Esophagus (tissue), 2 donors: Measurements from ENCODE around the gene SUCLA2. TPM values are rescaled to one million over a fixed set of nuclear protein-coding genes. Genes with fewer than 3 reads are reported as not detected.
A peak's percentile ranks its signal among the peaks of the same experiment; 100 is the strongest.

Experiments used
- H3K27ac ChIP-seq, 2 donors: one replicate each; pipeline ENCODE4 v1.5.1; 2013; ENCODE audit warnings: low read depth in 2 of 2, mild to moderate bottlenecking in 2 of 2, inconsistent platforms in 1 of 2, low read length in 1 of 2, moderate library complexity in 1 of 2
- H3K27me3 ChIP-seq, 2 donors: one replicate each; pipeline ENCODE4 v1.6.1; 2013; ENCODE audit warnings: low read length in 2 of 2, control low read depth in 1 of 2, mild to moderate bottlenecking in 1 of 2; ENCODE audit not compliant: insufficient read depth in 2 of 2, control insufficient read depth in 1 of 2
- H3K36me3 ChIP-seq, 2 donors: one replicate each; pipeline ENCODE4 v1.6.1; 2013; ENCODE audit warnings: low read length in 1 of 2; ENCODE audit not compliant: control insufficient read depth in 2 of 2, insufficient read depth in 2 of 2
- H3K4me1 ChIP-seq, 2 donors: one replicate each; pipeline ENCODE4 v1.6.1; 2013; ENCODE audit warnings: low read length in 1 of 2; ENCODE audit not compliant: control insufficient read depth in 2 of 2, insufficient read depth in 2 of 2
- H3K4me3 ChIP-seq, 2 donors: one replicate each; pipeline ENCODE4 v1.5.1; 2013; ENCODE audit warnings: low read length in 2 of 2, mild to moderate bottlenecking in 2 of 2, low read depth in 1 of 2, moderate library complexity in 1 of 2
- H3K9me3 ChIP-seq, 2 donors: one replicate each; pipeline ENCODE4 v1.6.1; 2013; ENCODE audit warnings: mild to moderate bottlenecking in 2 of 2, low read depth in 1 of 2, low read length in 1 of 2, moderate library complexity in 1 of 2; ENCODE audit not compliant: control insufficient read depth in 2 of 2, insufficient read depth in 1 of 2
- WGBS, 2 donors: extraction: QIAGEN DNeasy Blood & Tissue Kit; methylation state at CpG; one replicate each; pipeline ENCODE4 v1.1.7; 2013; 5-methylcytosine and 5-hydroxymethylcytosine counted together
- polyA plus RNA-seq, 2 donors: library from polyadenylated mRNA; stranded (reverse); fragments of 200-250 nt; gene quantifications; one replicate each; pipeline ENCODE4 v1.2.3, GENCODE V29; 2013
- donor health status: healthy with polysubstance abuse.
- donor health status: Bipolar disorder and iron deficiency.

The SUCLA2 gene
- polyA plus RNA-seq, 2 donors, result 18.4 to 32.8 TPM

DNA sequence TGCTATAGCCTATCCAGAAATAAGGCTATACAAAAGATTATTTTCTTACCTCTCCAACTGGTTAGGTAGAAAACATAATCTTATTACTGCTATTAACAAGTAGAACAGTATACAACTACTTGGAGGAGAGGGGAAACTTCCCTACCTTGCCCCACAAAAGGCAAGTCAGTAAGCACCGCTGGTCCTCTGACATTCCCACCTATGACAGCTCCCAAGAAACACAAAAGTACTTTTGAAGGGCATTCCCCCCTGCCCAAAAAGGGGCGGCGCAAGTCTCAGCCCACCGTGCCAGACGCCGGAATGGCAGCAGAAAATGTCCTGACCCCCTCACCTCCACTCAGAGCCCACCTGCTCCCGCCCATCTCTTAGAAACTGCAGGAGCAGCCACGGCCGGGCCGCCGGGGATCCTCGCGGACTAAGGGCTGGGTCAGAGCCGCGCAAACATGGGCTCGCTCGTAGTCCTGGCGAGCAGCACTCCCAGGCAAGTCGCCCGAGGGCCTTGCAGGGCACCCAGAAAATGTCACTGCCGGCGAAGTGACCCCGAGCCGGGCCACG, 437 bp downstream of the SUCLA2 start:
- H3K4me1 ChIP-seq, result no peaks in the 10 kb centered on the region
- no peaks in the 10 kb centered on the region for H3K9me3 ChIP-seq
- H3K27me3 ChIP-seq, result no peaks in the 10 kb centered on the region
- peak overlapping the region; percentile 69 to 86 for H3K27ac ChIP-seq
- 0% methylated on average over 25 of the region's 25 CpGs for WGBS, 2 donors
- H3K4me3 ChIP-seq, result peak overlapping the region; percentile 90 to 97
- H3K36me3 ChIP-seq, result no peaks in the 10 kb centered on the region

DNA sequence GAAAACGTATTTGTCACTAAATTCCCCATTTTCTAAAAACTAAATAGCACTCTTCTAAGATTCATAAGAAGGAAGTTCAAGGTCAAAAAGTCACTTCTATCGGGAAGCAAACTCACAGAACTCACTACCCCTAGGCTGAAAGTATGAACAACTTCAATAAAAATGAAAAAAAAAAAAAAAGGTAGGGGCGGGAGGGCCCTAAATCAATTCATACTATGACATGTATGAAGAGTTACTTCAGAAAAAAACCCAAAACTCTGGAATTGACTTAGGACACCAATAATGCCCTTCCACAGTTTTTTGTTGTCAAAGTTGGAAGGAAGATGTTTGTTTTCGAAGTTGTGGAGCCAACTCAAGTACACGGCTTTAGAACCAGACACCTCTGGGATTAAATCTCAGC, 1.1 kb downstream of the SUCLA2 start:
- no peaks in the 10 kb centered on the region for H3K4me1 ChIP-seq
- no peak overlapping the region for H3K27ac ChIP-seq
- no peaks in the 10 kb centered on the region for H3K9me3 ChIP-seq
- no peaks in the 10 kb centered on the region for H3K36me3 ChIP-seq
- H3K27me3 ChIP-seq, result no peaks in the 10 kb centered on the region
- 34 to 42% methylated on average over 5 of the region's 5 CpGs for WGBS, 2 donors
- H3K4me3 ChIP-seq, result peak overlapping the region in 1 of 2 donors; percentile 90

DNA sequence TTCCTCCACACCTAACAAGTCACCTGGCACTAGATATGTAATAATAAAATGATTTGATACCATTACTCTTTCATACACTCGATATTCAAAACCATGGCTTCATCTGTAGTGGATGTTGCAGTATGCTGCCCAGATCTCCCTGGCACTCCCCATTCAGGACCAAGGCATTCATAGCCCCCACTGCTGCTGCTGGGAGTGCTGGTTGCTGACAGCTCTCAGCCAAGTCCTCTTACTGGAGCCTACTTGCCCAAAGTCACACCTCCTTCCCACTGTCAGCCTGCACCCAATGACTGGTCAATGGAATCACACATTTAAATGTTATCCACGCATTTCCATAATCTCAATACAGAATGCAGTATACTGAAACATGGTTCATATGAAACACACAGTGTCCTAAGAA, 3.7 kb downstream of the SUCLA2 start:
- no peaks in the 10 kb centered on the region for H3K36me3 ChIP-seq
- 92 to 96% methylated on average over 2 of the region's 2 CpGs for WGBS, 2 donors
- H3K9me3 ChIP-seq, result no peaks in the 10 kb centered on the region

DNA sequence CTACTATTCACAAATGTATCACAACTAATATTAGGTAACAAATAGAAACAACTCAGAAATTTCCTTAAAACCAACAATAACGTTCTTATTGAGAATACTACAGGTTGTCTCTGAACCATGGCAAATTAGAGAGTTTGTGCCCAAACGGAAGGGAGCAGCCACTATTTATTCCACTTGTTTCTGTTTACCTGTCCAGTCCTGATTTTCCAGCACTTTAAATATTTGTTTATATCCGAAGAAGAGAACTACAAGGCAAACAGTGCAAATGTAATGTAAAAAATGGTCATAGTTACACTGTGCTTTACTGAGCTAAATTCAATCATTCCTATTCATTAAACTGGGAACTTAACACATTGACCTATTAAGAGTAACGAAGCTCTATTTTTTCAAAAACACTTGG, 9.2 kb downstream of the SUCLA2 start:
- WGBS, 2 donors, result 89 to 91% methylated on average over 4 of the region's 4 CpGs
- Histone ChIP-seq H3K9me3 (no peaks in the 10 kb centered on the region), H3K4me3 (no peak overlapping the region), H3K4me1 (no peaks in the 10 kb centered on the region), H3K27me3 (no peaks in the 10 kb centered on the region), H3K36me3 (peaks cover 2 to 3% of the 10 kb centered on the region in 2 donors), H3K27ac (no peak overlapping the region)

More for the DNA sequence above, 3.7 kb downstream of the SUCLA2 start:
- Histone ChIP-seq H3K27ac (no peak overlapping the region), H3K4me1 (no peaks in the 10 kb centered on the region), H3K27me3 (no peaks in the 10 kb centered on the region), H3K4me3 (no peak overlapping the region)

- 94 to 96% methylated on average over 2 of the region's 2 CpGs for WGBS, 2 donors
- Histone ChIP-seq H3K36me3 (peaks cover 2 to 3% of the 10 kb centered on the region in 2 donors), H3K27ac (no peak overlapping the region), H3K27me3 (no peaks in the 10 kb centered on the region), H3K9me3 (no peaks in the 10 kb centered on the region), H3K4me1 (no peaks in the 10 kb centered on the region), H3K4me3 (no peak overlapping the region)
These were observed 10.1 kb downstream of the SUCLA2 start for GRCh38 chr13:47990920-47991466.

GRCh38 chr13:47990427-47990826, 10.6 kb downstream of the SUCLA2 start:
- Histone ChIP-seq H3K9me3 (no peaks in the 10 kb centered on the region), H3K27me3 (no peaks in the 10 kb centered on the region), H3K4me3 (no peak overlapping the region), H3K4me1 (no peaks in the 10 kb centered on the region), H3K27ac (no peak overlapping the region), H3K36me3 (peaks cover 2 to 3% of the 10 kb centered on the region in 2 donors)
- WGBS, 2 donors, result 77 to 95% methylated on average over 1 of the region's 1 CpG

DNA sequence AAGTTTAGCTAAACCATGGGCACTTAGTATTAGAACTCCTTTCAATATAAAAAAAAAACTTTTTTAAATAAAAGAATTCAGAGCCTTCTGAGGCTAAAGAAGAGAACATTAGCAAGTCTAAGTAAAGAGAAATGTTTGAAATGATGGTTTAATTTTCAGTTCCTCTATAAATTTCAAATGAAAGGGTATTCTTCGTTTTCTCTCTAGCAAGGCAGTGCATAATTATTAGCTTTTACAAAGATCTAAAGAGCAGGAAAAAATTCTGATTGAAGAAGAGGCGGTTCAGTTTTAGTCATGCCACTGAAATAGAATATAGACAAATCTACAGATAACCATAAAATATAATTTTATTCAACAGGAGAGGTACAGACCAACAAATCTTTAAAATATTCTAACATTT, 18.0 kb downstream of the SUCLA2 start:
- Histone ChIP-seq H3K27ac (no peak overlapping the region), H3K4me3 (no peak overlapping the region), H3K27me3 (no peaks in the 10 kb centered on the region), H3K4me1 (no peaks in the 10 kb centered on the region), H3K9me3 (no peaks in the 10 kb centered on the region), H3K36me3 (no peaks in the 10 kb centered on the region)
- 90 to 93% methylated on average over 2 of the region's 2 CpGs for WGBS, 2 donors

- H3K27me3 ChIP-seq, result no peaks in the 10 kb centered on the region
- no peaks in the 10 kb centered on the region for H3K4me1 ChIP-seq
- no peaks in the 10 kb centered on the region for H3K9me3 ChIP-seq
- no peak overlapping the region for H3K27ac ChIP-seq
- 81 to 93% methylated on average over 1 of the region's 1 CpG for WGBS, 2 donors
- peaks cover 2 to 6% of the 10 kb centered on the region in 2 donors for H3K36me3 ChIP-seq
- no peak overlapping the region for H3K4me3 ChIP-seq
These were observed 24.7 kb downstream of the SUCLA2 start for GRCh38 chr13:47976325-47976724.

DNA sequence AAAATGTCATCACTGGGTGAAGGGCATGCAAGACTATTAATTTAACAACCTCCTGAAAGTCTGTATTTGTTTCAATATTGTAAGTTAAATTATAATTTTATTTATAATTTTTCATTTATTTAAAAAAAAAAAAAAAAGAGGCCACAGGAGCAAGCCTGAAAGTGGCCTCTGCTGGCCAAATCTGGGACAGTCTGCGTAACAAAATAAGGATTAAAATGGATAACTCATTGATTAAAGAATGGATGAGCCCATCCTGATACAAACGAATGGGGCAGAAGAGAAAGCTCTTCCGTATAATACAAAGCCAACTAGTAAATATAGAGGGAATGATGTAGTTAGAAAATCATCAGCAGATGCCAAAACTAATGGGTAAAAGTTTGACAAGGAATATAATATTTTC, 36.2 kb downstream of the SUCLA2 start:
- Histone ChIP-seq H3K4me3 (no peak overlapping the region), H3K27ac (no peak overlapping the region), H3K36me3 (peaks cover 0 to 3% of the 10 kb centered on the region in 2 donors), H3K9me3 (no peaks in the 10 kb centered on the region), H3K27me3 (no peaks in the 10 kb centered on the region), H3K4me1 (no peaks in the 10 kb centered on the region)
- 93 to 99% methylated on average over 3 of the region's 3 CpGs for WGBS, 2 donors

GRCh38 chr13:47962237-47962636, 38.8 kb downstream of the SUCLA2 start:
- no peak overlapping the region for H3K27ac ChIP-seq
- WGBS, 2 donors, result 86 to 96% methylated on average over 1 of the region's 1 CpG
- no peaks in the 10 kb centered on the region for H3K27me3 ChIP-seq
- H3K36me3 ChIP-seq, result no peaks in the 10 kb centered on the region
- no peaks in the 10 kb centered on the region for H3K9me3 ChIP-seq
- H3K4me1 ChIP-seq, result no peaks in the 10 kb centered on the region
- no peak overlapping the region for H3K4me3 ChIP-seq
